GM19324 (cell line): ENCODE data around the gene GCNT2.
"Not testable (repeated sequence)": the region's sequence is repeated elsewhere in the genome, so short reads cannot be mapped to it uniquely, and the experiment has no call there.

Source experiments
- ATAC-seq: cut with Tn5 transposase; IDR thresholded peaks from one replicate; pipeline ENCODE4 v1.9.1; 2021; ENCODE audit warnings: mild to moderate bottlenecking, moderate library complexity; ENCODE audit not compliant: unreplicated experiment, low FRiP score

Gene GCNT2

DNA sequence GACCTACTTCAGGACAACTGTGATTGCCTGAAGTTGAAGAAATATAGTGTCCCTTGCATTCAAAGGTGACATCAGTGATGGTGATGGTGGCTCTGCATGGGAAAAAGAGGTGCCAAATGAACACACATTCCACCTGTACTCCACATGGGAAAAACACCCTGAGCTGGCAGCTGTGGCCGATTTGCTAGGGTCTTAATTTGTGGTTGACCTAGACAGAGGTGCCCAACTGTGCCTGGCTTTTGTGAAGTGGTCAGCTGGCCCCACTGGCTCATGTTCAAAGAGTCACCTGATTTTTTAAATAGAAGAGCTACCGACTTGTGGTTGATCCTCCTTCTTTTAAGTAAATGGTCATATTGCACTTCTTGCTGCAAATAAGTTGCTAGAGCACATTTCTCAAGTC is 7.6 kb upstream of the GCNT2 start:
- no peak for ATAC-seq

DNA sequence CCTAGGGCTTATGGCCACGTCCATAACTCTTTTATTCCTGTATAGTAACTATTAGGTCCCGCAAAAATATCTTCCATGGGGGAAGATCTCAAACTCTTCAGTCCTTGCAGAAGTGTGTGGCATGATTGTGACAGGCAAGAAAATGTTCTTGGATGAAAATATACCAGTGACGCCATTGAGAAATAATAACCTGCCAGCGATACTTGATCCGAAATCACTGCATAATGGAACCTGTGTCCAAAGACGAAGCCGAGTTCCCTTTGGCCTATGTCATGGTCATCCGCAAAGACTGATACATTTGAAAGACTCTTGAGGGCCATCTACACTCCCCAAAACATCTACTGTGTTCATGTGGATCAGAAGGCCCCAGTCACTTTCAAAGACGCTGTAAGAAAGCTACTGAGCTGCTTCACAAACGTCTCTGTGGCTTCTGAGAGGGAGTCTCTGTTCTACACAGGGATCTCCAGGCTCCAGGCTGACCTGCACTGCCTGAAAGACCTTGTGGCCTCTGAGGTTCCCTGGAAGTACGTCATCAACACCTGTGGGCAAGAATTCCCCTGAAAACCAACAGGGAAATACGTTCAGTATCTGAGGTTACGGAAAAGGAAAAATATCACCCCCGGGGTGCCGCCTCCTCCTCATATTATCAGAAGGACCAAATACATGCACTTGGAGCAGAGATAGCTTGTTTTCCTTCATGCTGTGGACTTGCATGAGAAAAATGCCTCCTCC is 6.9 kb upstream of the GCNT2 start:
- ATAC-seq = no peak

DNA sequence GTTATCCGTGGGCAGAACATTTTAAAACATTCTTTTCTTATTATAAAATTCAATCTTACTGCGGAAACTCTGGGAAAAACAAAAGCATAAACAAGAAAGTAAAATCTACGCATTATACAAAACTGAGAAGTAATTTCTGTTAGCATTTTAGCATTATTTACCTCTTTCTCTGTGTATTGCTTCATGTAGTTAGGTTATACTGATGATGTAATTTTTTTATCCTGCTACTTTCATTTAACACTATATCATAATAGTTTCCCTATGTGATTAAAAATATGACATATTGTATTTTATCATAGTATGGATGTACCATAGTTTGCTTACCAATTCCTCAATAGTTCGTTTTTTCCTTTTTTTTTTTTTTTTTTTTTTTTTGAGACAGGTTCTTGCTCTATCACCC is 4.2 kb upstream of the GCNT2 start:
- ATAC-seq = no peak

DNA sequence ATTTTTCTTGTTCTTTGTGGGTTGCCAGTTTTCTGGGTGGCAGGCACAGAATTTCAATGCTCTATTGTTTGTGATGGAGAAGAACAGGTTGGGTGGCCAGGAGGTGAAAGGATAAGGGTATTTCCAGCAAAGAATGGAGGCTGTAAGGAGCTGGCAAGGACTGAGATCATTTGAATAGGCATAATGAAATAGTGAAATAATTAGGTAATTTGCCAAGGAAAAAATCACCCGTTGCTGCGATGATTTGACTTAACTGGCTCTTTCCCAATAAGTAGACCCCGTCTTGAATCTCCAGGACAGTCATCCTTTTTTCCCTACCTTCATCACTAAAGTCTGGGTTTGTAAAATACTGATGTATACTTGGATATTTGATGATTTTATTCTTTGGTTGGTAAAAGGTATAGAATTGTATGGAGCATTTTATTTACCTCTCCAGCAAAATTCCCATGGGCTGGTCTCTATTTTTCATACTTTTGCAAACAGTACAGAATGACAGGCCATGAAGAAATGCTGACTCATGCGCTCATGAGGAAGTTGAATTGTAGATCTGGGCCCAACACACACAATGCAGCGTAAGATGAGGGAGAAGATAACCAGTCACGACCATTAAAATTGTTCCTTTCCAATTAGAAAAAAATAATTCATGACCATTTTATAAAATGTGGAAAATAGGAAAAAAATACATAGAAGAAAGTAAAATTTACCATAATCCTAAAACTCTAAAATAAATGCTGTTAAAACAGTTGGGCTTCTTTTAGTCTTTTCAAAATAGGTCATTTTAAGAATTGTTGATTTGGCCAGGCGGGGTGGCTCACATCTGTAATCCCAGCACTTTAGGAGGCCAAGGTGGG is 2.4 kb upstream of the GCNT2 start:
- no peak for ATAC-seq

GRCh38 chr6:10519408-10519697 is 1.8 kb upstream of the GCNT2 start:
- not testable (repeated sequence) for ATAC-seq

- ATAC-seq = no peak
These were observed 683 bp upstream of the GCNT2 start for GRCh38 chr6:10520468-10520867.

DNA sequence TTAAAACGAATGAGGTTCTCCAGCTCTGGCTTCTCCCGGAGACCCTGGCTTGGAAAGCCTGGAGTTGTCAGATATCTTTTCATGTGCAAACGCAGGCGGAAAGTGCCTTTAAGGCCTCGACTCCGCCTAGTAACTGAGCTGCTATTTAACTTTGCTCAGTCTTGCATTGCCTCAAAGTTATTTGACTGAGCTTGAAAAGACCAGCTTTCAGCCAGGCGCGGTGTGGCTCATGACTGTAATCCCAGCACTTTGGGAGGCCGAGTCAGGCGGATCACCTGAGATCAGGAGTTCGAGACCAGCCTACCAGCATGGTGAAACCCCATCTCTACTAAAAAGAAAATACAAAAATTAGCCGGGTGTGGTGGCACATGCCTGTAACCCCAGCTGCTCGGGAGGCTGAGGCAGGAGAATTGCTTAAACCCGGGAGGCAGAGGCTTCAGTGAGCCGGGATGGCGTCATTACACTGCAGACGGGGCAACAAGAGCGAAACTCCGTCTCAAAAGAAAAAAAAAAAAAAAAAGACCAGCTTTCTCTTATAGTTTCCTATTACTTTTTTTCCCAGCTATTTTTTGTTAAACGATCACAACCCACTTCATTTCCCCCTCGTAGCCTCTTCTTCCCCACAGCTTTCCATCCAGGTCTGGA is 1.9 kb downstream of the GCNT2 start:
- ATAC-seq = no peak

GRCh38 chr6:10526156-10526555 is 5.0 kb downstream of the GCNT2 start:
- no peak for ATAC-seq

- ATAC-seq = peak; percentile 80
These were observed 7.2 kb downstream of the GCNT2 start for GRCh38 chr6:10528158-10528981.

DNA sequence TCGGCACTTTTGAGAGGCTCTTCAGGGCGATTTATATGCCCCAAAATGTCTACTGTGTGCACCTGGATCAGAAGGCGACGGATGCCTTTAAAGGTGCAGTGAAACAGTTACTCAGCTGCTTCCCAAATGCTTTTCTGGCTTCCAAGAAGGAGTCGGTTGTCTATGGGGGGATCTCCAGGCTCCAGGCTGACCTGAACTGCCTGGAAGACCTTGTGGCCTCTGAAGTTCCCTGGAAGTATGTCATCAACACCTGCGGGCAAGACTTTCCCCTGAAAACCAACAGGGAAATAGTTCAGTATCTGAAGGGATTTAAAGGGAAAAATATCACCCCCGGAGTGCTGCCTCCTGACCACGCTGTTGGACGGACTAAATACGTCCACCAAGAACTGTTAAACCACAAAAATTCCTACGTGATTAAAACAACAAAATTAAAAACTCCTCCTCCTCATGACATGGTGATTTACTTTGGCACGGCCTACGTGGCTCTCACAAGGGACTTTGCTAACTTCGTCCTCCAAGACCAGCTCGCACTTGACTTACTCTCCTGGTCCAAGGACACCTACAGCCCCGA is 8.2 kb downstream of the GCNT2 start:
- ATAC-seq = no peak

- not testable (repeated sequence) for ATAC-seq
These were observed 8.8 kb downstream of the GCNT2 start for GRCh38 chr6:10529828-10530374.

- no peak for ATAC-seq
These were observed 10.4 kb downstream of the GCNT2 start for GRCh38 chr6:10531503-10531902.

- no peak for ATAC-seq
These were observed 10.8 kb downstream of the GCNT2 start for GRCh38 chr6:10531942-10532341.

DNA sequence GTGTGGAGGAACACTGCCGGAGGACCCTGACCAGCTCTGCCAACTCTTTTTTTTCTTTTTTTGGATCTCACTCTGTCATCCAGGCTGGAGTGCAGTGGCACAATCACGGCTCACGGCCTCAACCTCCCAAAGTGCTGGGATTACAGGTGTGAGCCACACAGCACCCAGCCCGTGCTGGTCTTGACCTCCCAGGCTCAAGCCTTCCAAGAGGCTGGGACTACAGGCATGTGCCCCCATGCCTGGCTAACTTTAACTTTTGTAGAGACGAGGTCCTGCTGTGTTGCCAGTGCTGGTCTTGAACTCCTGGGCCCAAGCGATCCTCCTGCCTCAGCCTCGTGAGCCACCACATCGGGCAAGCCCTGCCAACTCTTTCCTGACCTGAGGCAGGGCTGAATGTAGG is 11.2 kb downstream of the GCNT2 start:
- ATAC-seq = no peak

DNA sequence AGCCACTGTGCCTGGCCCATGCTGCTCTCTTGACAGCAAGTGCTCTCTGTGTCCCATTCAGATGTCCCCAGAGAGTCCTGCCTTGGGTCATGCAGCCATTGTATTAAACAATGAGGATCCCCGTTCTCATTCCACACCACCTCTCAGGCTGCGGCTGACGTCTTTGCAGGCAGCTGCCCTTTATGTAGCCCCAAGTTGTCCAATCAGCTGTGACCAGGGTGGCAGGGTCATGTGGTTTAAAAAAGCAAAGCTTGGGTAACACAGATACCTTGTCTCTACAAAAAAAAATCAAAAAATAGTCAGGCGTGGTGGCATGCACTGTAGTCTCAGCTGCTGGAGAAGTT is 13.2 kb downstream of the GCNT2 start:
- peak; percentile 5 for ATAC-seq

DNA sequence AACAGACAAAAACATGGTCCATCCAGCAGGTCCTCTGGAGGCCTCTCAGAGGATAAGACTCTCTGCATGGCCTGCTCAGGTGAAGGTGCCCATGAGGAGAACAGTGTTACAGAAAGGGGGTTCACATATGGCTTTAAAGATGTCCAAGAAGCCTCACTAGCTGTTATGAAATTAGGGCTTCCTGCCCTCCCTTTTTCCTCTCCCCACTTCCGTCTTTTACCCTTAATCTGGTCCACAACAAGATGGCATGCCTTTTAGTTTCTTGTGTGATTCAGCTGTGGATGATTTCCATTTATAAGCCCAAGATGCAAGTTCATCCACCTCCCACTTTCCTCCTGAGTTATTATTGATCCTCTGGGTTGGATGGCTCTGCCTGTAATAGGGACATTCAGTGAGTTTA is 14.0 kb downstream of the GCNT2 start:
- ATAC-seq = no peak

DNA sequence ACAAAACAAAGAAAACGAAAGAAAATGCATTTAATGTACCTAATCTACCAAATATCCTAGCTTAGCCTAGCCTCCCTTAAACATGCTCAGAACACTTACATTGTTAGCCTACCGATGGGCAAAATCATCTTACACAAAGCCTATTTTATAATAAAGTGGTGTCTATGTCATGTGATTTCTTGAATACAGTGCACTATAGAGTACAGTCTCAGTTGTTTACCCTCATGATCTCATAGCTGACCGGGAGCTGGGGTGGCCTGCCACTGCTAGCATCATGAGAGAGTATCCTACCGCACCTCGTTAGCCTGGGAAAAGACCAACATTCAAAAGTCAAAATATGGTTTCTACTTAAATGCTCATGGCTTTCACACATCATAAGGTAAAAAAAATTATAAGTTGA is 16.6 kb downstream of the GCNT2 start:
- ATAC-seq = no peak

GRCh38 chr6:10540073-10540746 is 19.1 kb downstream of the GCNT2 start:
- no peak for ATAC-seq

DNA sequence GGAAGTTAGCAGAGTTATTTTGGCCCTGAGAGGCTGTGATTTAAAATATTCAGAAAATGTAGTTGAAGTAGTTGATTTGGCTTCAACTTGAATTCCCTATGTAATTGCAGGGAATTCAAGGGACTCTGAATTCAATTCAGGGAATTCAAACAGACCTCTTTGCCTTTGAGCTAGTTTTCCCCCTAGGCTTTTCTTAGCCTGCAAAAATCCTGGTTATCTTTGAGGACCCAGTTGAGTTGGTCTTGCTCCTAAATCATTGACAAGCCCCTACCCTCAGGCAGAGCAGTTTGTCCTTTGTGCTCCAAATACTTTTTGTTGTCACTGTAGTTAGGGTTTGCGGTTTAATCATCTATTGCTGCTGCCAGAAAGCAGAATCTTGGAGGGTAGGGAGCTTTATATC is 20.4 kb downstream of the GCNT2 start:
- ATAC-seq = no peak

- ATAC-seq = no peak
These were observed 21.1 kb downstream of the GCNT2 start for GRCh38 chr6:10542213-10542612.
